RPMI8226 (cell line): ENCODE measurements around the gene RNASE13.
"Not testable (repeated sequence)": the region's sequence is repeated elsewhere in the genome, so short reads cannot be mapped to it uniquely, and the experiment has no call there.

Experiments
- DNase-seq: peaks from one replicate; pipeline ENCODE4 v3.0.0-alpha.2; 2015

RNASE13 gene

GRCh38 chr14:21040941-21041340, 6.3 kb upstream of the RNASE13 start:
- DNase-seq, result not testable (repeated sequence)

GRCh38 chr14:21040370-21040925, 5.8 kb upstream of the RNASE13 start:
- DNase-seq, result no peak

- peak; percentile 43 for DNase-seq
Measured at GRCh38 chr14:21039585-21040369, 5.2 kb upstream of the RNASE13 start.

GRCh38 chr14:21038441-21039422, 4.1 kb upstream of the RNASE13 start:
- no peak for DNase-seq

GRCh38 chr14:21037156-21037555, 2.5 kb upstream of the RNASE13 start:
- DNase-seq, result no peak

GRCh38 chr14:21036751-21037150, 2.1 kb upstream of the RNASE13 start:
- DNase-seq, result no peak

- DNase-seq, result no peak
Measured at GRCh38 chr14:21033133-21033698, 1.4 kb downstream of the RNASE13 start.

- no peak for DNase-seq
Measured at GRCh38 chr14:21032326-21033132, 2.1 kb downstream of the RNASE13 start.

- DNase-seq, result no peak
Measured at GRCh38 chr14:21030531-21030930, 4.1 kb downstream of the RNASE13 start.

- DNase-seq, result no peak
Measured at GRCh38 chr14:21029917-21030316, 4.7 kb downstream of the RNASE13 start, which contains the start of gene TPPP2. Gene TPPP2, plus strand, starts transcription at chr14:21030217. Its CDS starts 365 bp downstream, at chr14:21030582.

GRCh38 chr14:21026988-21027315, 7.7 kb downstream of the RNASE13 start:
- DNase-seq, result no peak

GRCh38 chr14:21026274-21026987, 8.2 kb downstream of the RNASE13 start:
- no peak for DNase-seq

GRCh38 chr14:21025371-21026273, 9.0 kb downstream of the RNASE13 start:
- DNase-seq, result no peak

- peak; percentile 50 for DNase-seq
Measured at GRCh38 chr14:21024585-21025370, 9.8 kb downstream of the RNASE13 start, which contains the start of gene NDRG2. Gene NDRG2, minus strand, starts transcription at chr14:21025061. Its CDS starts 1,746 bp downstream, at chr14:21023315.

- no peak for DNase-seq
Measured at GRCh38 chr14:21023817-21024584, 10.6 kb downstream of the RNASE13 start.

GRCh38 chr14:21023174-21023573, 11.4 kb downstream of the RNASE13 start:
- no peak for DNase-seq

GRCh38 chr14:21022686-21023085, 11.9 kb downstream of the RNASE13 start:
- DNase-seq, result no peak

GRCh38 chr14:21020977-21021545, 13.5 kb downstream of the RNASE13 start:
- DNase-seq, result no peak
